DOHH2 (cell line): ENCODE data around the gene EML6.

Source experiments
- H3F3A ChIP-seq: fragments of 200-600 bp; sonication (generic), shearing (Covaris generic); 2 replicates; pipeline ENCODE4 v1.6.0; 2016; ENCODE audit warnings: antibody characterized with exemption, mild to moderate bottlenecking; ENCODE audit not compliant: control insufficient read depth, insufficient read depth
- H3K27ac ChIP-seq: fragments of 200-600 bp; sonication (generic); 2 replicates; pipeline ENCODE4 v1.5.1; 2014; ENCODE audit warnings: low read depth, mild to moderate bottlenecking, low read length, moderate library complexity
- H3K27me3 ChIP-seq: fragments of 200-600 bp; sonication (generic); 2 replicates; pipeline ENCODE4 v1.6.1; 2014; ENCODE audit warnings: mild to moderate bottlenecking, low read length, mixed read lengths; ENCODE audit not compliant: control insufficient read depth
- H3K36me3 ChIP-seq: fragments of 200-600 bp; sonication (generic); 2 replicates; pipeline ENCODE4 v1.6.1; 2014; ENCODE audit warnings: mild to moderate bottlenecking, low read length, moderate library complexity, mixed read lengths; ENCODE audit not compliant: control insufficient read depth
- H3K4me1 ChIP-seq: fragments of 200-600 bp; sonication (generic); 2 replicates; pipeline ENCODE4 v1.6.1; 2014; ENCODE audit warnings: mild to moderate bottlenecking, low read length, mixed read lengths; ENCODE audit not compliant: control insufficient read depth
- H3K4me2 ChIP-seq: fragments of 200-600 bp; sonication (generic); 2 replicates; pipeline ENCODE4 v1.6.0; 2014; ENCODE audit warnings: mild to moderate bottlenecking, low read length, moderate library complexity
- H3K4me3 ChIP-seq: fragments of 200-600 bp; sonication (generic); 2 replicates; pipeline ENCODE4 v1.5.1; 2014; ENCODE audit warnings: mild to moderate bottlenecking, low read length, mixed read lengths
- H3K79me2 ChIP-seq: fragments of 200-600 bp; sonication (generic); 2 replicates; pipeline ENCODE4 v1.6.1; 2014; ENCODE audit warnings: mild to moderate bottlenecking, low read length, mixed read lengths; ENCODE audit not compliant: control insufficient read depth
- H3K9me2 ChIP-seq: fragments of 200-600 bp; sonication (generic); replicated peaks from 2 replicates; pipeline ENCODE4 v1.6.1; 2014; ENCODE audit warnings: mild to moderate bottlenecking, low read length, mixed read lengths; ENCODE audit not compliant: control insufficient read depth
- H3K9me3 ChIP-seq: fragments of 200-600 bp; sonication (generic); 2 replicates; pipeline ENCODE4 v1.6.1; 2014; ENCODE audit warnings: antibody characterized with exemption, low read length, mixed read lengths; ENCODE audit not compliant: control insufficient read depth, insufficient read depth
- H4K20me1 ChIP-seq: fragments of 200-600 bp; sonication (generic); 2 replicates; pipeline ENCODE4 v1.6.0; 2014; ENCODE audit warnings: low read depth, mild to moderate bottlenecking, antibody characterized with exemption, low read length, moderate library complexity; ENCODE audit not compliant: control insufficient read depth, insufficient read depth
- CTCF ChIP-seq: fragments of 200-600 bp; sonication (generic); IDR thresholded peaks from one replicate; pipeline ENCODE4 v1.5.1; 2014; ENCODE audit warnings: antibody characterized with exemption, mild to moderate bottlenecking, low read depth, low read length; ENCODE audit not compliant: poor library complexity, severe bottlenecking
- EZH2phosphoT487 ChIP-seq: fragments of 200-600 bp; sonication (generic); IDR thresholded peaks from 2 replicates; pipeline ENCODE4 v1.6.1; 2017; ENCODE audit warnings: borderline replicate concordance, mild to moderate bottlenecking, antibody characterized with exemption, low read length, moderate library complexity, mixed read lengths

Gene EML6

GRCh38 chr2:54699665-54700064, 23.8 kb upstream of the EML6 start:
- TF ChIP-seq EZH2phosphoT487: no peak
- no peak for TF ChIP-seq CTCF
- H3K27ac ChIP-seq: no peak overlapping the region
- no peaks in the 10 kb centered on the region for H3K79me2 ChIP-seq
- no peaks in the 10 kb centered on the region for H3F3A ChIP-seq
- no peaks in the 10 kb centered on the region for H3K4me1 ChIP-seq
- H3K9me3 ChIP-seq: no peaks in the 10 kb centered on the region
- no peak overlapping the region for H3K4me3 ChIP-seq
- no peaks in the 10 kb centered on the region for H3K27me3 ChIP-seq
- H3K36me3 ChIP-seq: no peaks in the 10 kb centered on the region
- no peaks in the 10 kb centered on the region for H4K20me1 ChIP-seq
- no peaks in the 10 kb centered on the region for H3K9me2 ChIP-seq
- no peak overlapping the region for H3K4me2 ChIP-seq

GRCh38 chr2:54701029-54701428, 22.4 kb upstream of the EML6 start:
- 0 out of 2 replicates have a peak, but pooled peaks cover 5% of the 10 kb centered on the region for H3K4me1 ChIP-seq
- H3K79me2 ChIP-seq: no peaks in the 10 kb centered on the region
- H3K27ac ChIP-seq: no peak overlapping the region
- H3K4me3 ChIP-seq: no peak overlapping the region
- no peak overlapping the region for H3K4me2 ChIP-seq
- H3K9me2 ChIP-seq: no peaks in the 10 kb centered on the region
- H3K36me3 ChIP-seq: no peaks in the 10 kb centered on the region
- no peaks in the 10 kb centered on the region for H4K20me1 ChIP-seq
- no peaks in the 10 kb centered on the region for H3K9me3 ChIP-seq
- no peak for TF ChIP-seq CTCF
- no peak for TF ChIP-seq EZH2phosphoT487
- H3F3A ChIP-seq: no peaks in the 10 kb centered on the region
- H3K27me3 ChIP-seq: no peaks in the 10 kb centered on the region

GRCh38 chr2:54704238-54704637, 19.2 kb upstream of the EML6 start:
- no peaks in the 10 kb centered on the region for H4K20me1 ChIP-seq
- no peak overlapping the region for H3K27ac ChIP-seq
- H3K36me3 ChIP-seq: no peaks in the 10 kb centered on the region
- no peak overlapping the region for H3K4me2 ChIP-seq
- no peak for TF ChIP-seq CTCF
- TF ChIP-seq EZH2phosphoT487: no peak
- H3K79me2 ChIP-seq: no peaks in the 10 kb centered on the region
- H3K9me2 ChIP-seq: no peaks in the 10 kb centered on the region
- H3K4me3 ChIP-seq: no peak overlapping the region
- H3F3A ChIP-seq: no peaks in the 10 kb centered on the region
- peaks cover 3% of the 10 kb centered on the region; the same call in 1 of the 2 replicates for H3K27me3 ChIP-seq
- peaks cover 16% of the 10 kb centered on the region for H3K4me1 ChIP-seq
- no peaks in the 10 kb centered on the region for H3K9me3 ChIP-seq
